SK-N-MC (cell line): Measurements from ENCODE around the gene SLC35F1.

ENCODE experiments used
- EZH2 ChIP-seq: fragments of 200-600 bp; sonication (generic); IDR thresholded peaks from one replicate; pipeline ENCODE4 v1.6.1; 2017; ENCODE audit warnings: antibody characterized with exemption
- POLR2AphosphoS5 ChIP-seq: IDR thresholded peaks from 2 replicates; pipeline ENCODE4 v1.6.1; 2012; ENCODE audit warnings: mild to moderate bottlenecking, low read depth, low read length, borderline replicate concordance

- TF ChIP-seq EZH2 (no peak), POLR2AphosphoS5 (no peak)
These were observed 78.9 kb downstream of the SLC35F1 start for GRCh38 chr6:117985916-117986315.
